Peyer's patch (tissue), 4 donors: ENCODE data around the gene WDR43. TPM values are rescaled to one million over a fixed set of nuclear protein-coding genes. Genes with fewer than 3 reads are reported as not detected.

Source experiments
- DNase-seq, 3 donors: peaks; one replicate each; pipeline ENCODE4 v3.0.0-alpha.2; 2017 to 2019
- H3K27ac ChIP-seq, 4 donors: fragments of 200-600 bp; sonication (generic); one replicate each; pipeline ENCODE4 v1.5.1; 2016 to 2019
- H3K27me3 ChIP-seq, 2 donors: fragments of 200-600 bp; sonication (generic); one replicate each; pipeline ENCODE4 v1.5.1; 2019
- H3K36me3 ChIP-seq, 3 donors: fragments of 200-600 bp; sonication (generic); one replicate each; pipeline ENCODE4 v1.5.1; 2016 to 2019
- H3K4me1 ChIP-seq, 4 donors: fragments of 200-600 bp; sonication (generic); one replicate each; pipeline ENCODE4 v1.5.1; 2016 to 2019
- H3K4me3 ChIP-seq, 4 donors: fragments of 200-600 bp; sonication (generic); 1 replicate in 3 of 4; 2 replicates in 1 of 4; pipeline ENCODE4 v1.5.1; 2016 to 2019; ENCODE audit warnings: mild to moderate bottlenecking in 1 of 4
- H3K9me3 ChIP-seq, 4 donors: fragments of 200-600 bp; sonication (generic); one replicate each; pipeline ENCODE4 v1.5.1; 2016 to 2019; ENCODE audit warnings: mild to moderate bottlenecking in 1 of 4
- CTCF ChIP-seq, 6 experiments: fragments of 450-650 bp in 4 of 6; fragments of 200-600 bp in 2 of 6; sonication (generic) in 1 of 6; IDR thresholded peaks; one replicate each; pipeline ENCODE4 v1.5.1; 2017 to 2019; ENCODE audit warnings: antibody characterized with exemption in 6 of 6, mild to moderate bottlenecking in 3 of 6, moderate library complexity in 1 of 6
- POLR2A ChIP-seq, 2 donors: fragments of 450-650 bp; IDR thresholded peaks; one replicate each; pipeline ENCODE4 v1.5.1; 2017; ENCODE audit warnings: antibody characterized with exemption in 2 of 2, mild to moderate bottlenecking in 2 of 2, moderate library complexity in 2 of 2
- total RNA-seq, 4 donors: library from RNA; depleted of rRNA; stranded (reverse); fragments of >200 nt; gene quantifications; one replicate each; pipeline ENCODE4 v1.1.0, GENCODE V29; 2016

WDR43 gene
- total RNA-seq, 4 donors from 2014 or later, result 17.4 to 98.2 (median 24.4) TPM

GRCh38 chr2:28870146-28870891, 24.1 kb upstream of the WDR43 start, which contains the start of gene TRMT61B:
Gene TRMT61B (minus strand): TSS chr2:28870309. CDS start chr2:28870277, 32 bp downstream.
- DNase-seq, result peak; percentile 96 to 99 (median 97)
- TF ChIP-seq POLR2A (IDR thresholded peaks at IDR 0.05) (peak; percentile 79 to 85), CTCF (IDR thresholded peaks at IDR 0.05) (peak in 2 of 6 experiments; percentile 2 to 13)
- peaks cover 0 to 26% (median 5%) of the 10 kb centered on the region in 4 donors for H3K4me1 ChIP-seq

GRCh38 chr2:28871620-28872019, 22.8 kb upstream of the WDR43 start:
- H3K9me3 ChIP-seq, result no peaks in the 10 kb centered on the region
- no peak overlapping the region for H3K4me3 ChIP-seq
- H3K36me3 ChIP-seq, result no peaks in the 10 kb centered on the region
- no peaks in the 10 kb centered on the region for H3K27me3 ChIP-seq
- peaks cover 0 to 16% (median 5%) of the 10 kb centered on the region in 4 donors for H3K4me1 ChIP-seq
- no peak overlapping the region for H3K27ac ChIP-seq
- TF ChIP-seq CTCF (IDR thresholded peaks at IDR 0.05) (no peak), POLR2A (IDR thresholded peaks at IDR 0.05) (no peak)
- DNase-seq, result no peak

More at GRCh38 chr2:28870146-28870891, 24.1 kb upstream of the WDR43 start, which contains the start of gene TRMT61B:
- Histone ChIP-seq H3K27me3 (no peaks in the 10 kb centered on the region), H3K27ac (peak within 1 kb of the TSS; percentile 80 to 88 (median 81)), H3K36me3 (no peaks in the 10 kb centered on the region), H3K4me3 (peak within 1 kb of the TSS; percentile 46 to 89 (median 78)), H3K9me3 (no peaks in the 10 kb centered on the region)

- H3K4me1 ChIP-seq, result no peaks in the 10 kb centered on the region
- H3K27me3 ChIP-seq, result no peaks in the 10 kb centered on the region
- no peak for DNase-seq
- no peak overlapping the region for H3K27ac ChIP-seq
- H3K4me3 ChIP-seq, result no peak overlapping the region
- H3K36me3 ChIP-seq, result no peaks in the 10 kb centered on the region
- no peaks in the 10 kb centered on the region for H3K9me3 ChIP-seq
- no peak for TF ChIP-seq POLR2A (IDR thresholded peaks at IDR 0.05)
- TF ChIP-seq CTCF (IDR thresholded peaks at IDR 0.05), result no peak
These were observed 14.3 kb upstream of the WDR43 start for GRCh38 chr2:28880193-28880592.

- Histone ChIP-seq H3K4me1 (peaks cover 0 to 28% (median 8%) of the 10 kb centered on the region in 4 donors), H3K4me3 (no peak overlapping the region), H3K9me3 (no peaks in the 10 kb centered on the region), H3K27me3 (no peaks in the 10 kb centered on the region), H3K36me3 (no peaks in the 10 kb centered on the region), H3K27ac (no peak overlapping the region)
- no peak for DNase-seq
- TF ChIP-seq CTCF (IDR thresholded peaks at IDR 0.05) (no peak), POLR2A (IDR thresholded peaks at IDR 0.05) (no peak)
These were observed 979 bp upstream of the WDR43 start for GRCh38 chr2:28893488-28893887.

GRCh38 chr2:28895189-28895893, 874 bp downstream of the WDR43 start:
- Histone ChIP-seq H3K9me3 (no peaks in the 10 kb centered on the region), H3K4me3 (peak overlapping the region; percentile 76 to 100 (median 96)), H3K27ac (peak overlapping the region; percentile 73 to 88 (median 86)), H3K27me3 (no peaks in the 10 kb centered on the region), H3K4me1 (peaks cover 0 to 28% (median 8%) of the 10 kb centered on the region in 4 donors), H3K36me3 (no peaks in the 10 kb centered on the region)
- TF ChIP-seq CTCF (IDR thresholded peaks at IDR 0.05) (no peak), POLR2A (IDR thresholded peaks at IDR 0.05) (no peak)
- peak in 1 of 3 donors; percentile 56 for DNase-seq
